Erythroblast (primary cell): ENCODE data around the gene GATA6.

ENCODE experiments used
- GATA1 ChIP-seq: IDR thresholded peaks from 2 replicates; pipeline ENCODE4 v1.6.1; 2011; ENCODE audit warnings: low read depth, mild to moderate bottlenecking, control low read depth, low read length, moderate library complexity
- POLR2A ChIP-seq: IDR thresholded peaks from 2 replicates; pipeline ENCODE4 v1.6.1; 2011; ENCODE audit warnings: mild to moderate bottlenecking, low read length

GRCh38 chr18:22163416-22164161 lies 5.8 kb upstream of the GATA6 start:
- TF ChIP-seq POLR2A (no peak), GATA1 (no peak)
